Urinary bladder (tissue), 4 donors: ENCODE results near the gene NME3. TPM values are rescaled to one million over a fixed set of nuclear protein-coding genes. Genes with fewer than 3 reads are reported as not detected.

Experiments
- DNase-seq: peaks from one replicate; pipeline ENCODE4 v3.0.0-alpha.2; 2015; ENCODE audit errors: extremely low spot score
- H3K27ac ChIP-seq: one replicate; pipeline ENCODE4 v1.5.1; 2013; ENCODE audit warnings: low read depth, mild to moderate bottlenecking, moderate library complexity
- H3K36me3 ChIP-seq: one replicate; pipeline ENCODE4 v1.6.1; 2013; ENCODE audit warnings: mild to moderate bottlenecking, moderate library complexity; ENCODE audit not compliant: insufficient read depth
- H3K4me1 ChIP-seq: one replicate; pipeline ENCODE4 v1.6.1; 2013; ENCODE audit warnings: mild to moderate bottlenecking, moderate library complexity; ENCODE audit not compliant: insufficient read depth
- H3K4me3 ChIP-seq: one replicate; pipeline ENCODE4 v1.5.1; 2013; ENCODE audit warnings: low read depth, low read length
- WGBS: extraction: QIAGEN DNeasy Blood & Tissue Kit; methylation state at CpG from one replicate; pipeline ENCODE4 v1.1.7; 2013; 5-methylcytosine and 5-hydroxymethylcytosine counted together
- polyA plus RNA-seq: library from polyadenylated mRNA; stranded (reverse); fragments of 200-250 nt; gene quantifications from one replicate; pipeline ENCODE4 v1.2.3, GENCODE V29; 2013
- total RNA-seq: library from RNA; depleted of rRNA; stranded (reverse); fragments of >200 nt; gene quantifications from one replicate; pipeline ENCODE4 v1.2.3, GENCODE V29; 2014
- donor health status: healthy with polysubstance abuse.
- donor health status: healthy.

The NME3 gene
- total and polyA plus RNA-seq, 2 donors = 19.1 to 121 TPM

GRCh38 chr16:1790261-1790610, 18.9 kb upstream of the NME3 start:
- WGBS = 94% methylated on average over 15 of the region's 15 CpGs
- no peak overlapping the region for H3K4me3 ChIP-seq
- H3K27ac ChIP-seq = no peak overlapping the region
- H3K4me1 ChIP-seq = no peaks in the 10 kb centered on the region
- H3K36me3 ChIP-seq = peaks cover 2% of the 10 kb centered on the region
- DNase-seq = no peak

- no peak for DNase-seq
- no peaks in the 10 kb centered on the region for H3K4me1 ChIP-seq
- no peak overlapping the region for H3K27ac ChIP-seq
- H3K36me3 ChIP-seq = peaks cover 2% of the 10 kb centered on the region
- H3K4me3 ChIP-seq = no peak overlapping the region
- 88% methylated on average over 25 of the region's 25 CpGs for WGBS
These were observed 18.3 kb upstream of the NME3 start for GRCh38 chr16:1789643-1790045.

GRCh38 chr16:1788708-1789100, 17.4 kb upstream of the NME3 start:
- no peak overlapping the region for H3K27ac ChIP-seq
- H3K36me3 ChIP-seq = peaks cover 2% of the 10 kb centered on the region
- H3K4me3 ChIP-seq = no peak overlapping the region
- 63% methylated on average over 19 of the region's 19 CpGs for WGBS
- DNase-seq = no peak
- no peaks in the 10 kb centered on the region for H3K4me1 ChIP-seq

GRCh38 chr16:1788095-1788707, 16.9 kb upstream of the NME3 start:
- WGBS = 92% methylated on average over 38 of the region's 38 CpGs
- H3K27ac ChIP-seq = no peak overlapping the region
- H3K4me3 ChIP-seq = no peak overlapping the region
- H3K4me1 ChIP-seq = no peaks in the 10 kb centered on the region
- DNase-seq = no peak
- peaks cover 2% of the 10 kb centered on the region for H3K36me3 ChIP-seq

- WGBS = 90% methylated on average over 44 of the region's 44 CpGs
- DNase-seq = no peak
- no peaks in the 10 kb centered on the region for H3K4me1 ChIP-seq
- peaks cover 2% of the 10 kb centered on the region for H3K36me3 ChIP-seq
- H3K4me3 ChIP-seq = no peak overlapping the region
- H3K27ac ChIP-seq = no peak overlapping the region
These were observed 16.2 kb upstream of the NME3 start for GRCh38 chr16:1787322-1788094.

GRCh38 chr16:1787056-1787321, 15.6 kb upstream of the NME3 start:
- Histone ChIP-seq H3K4me3 (no peak overlapping the region), H3K4me1 (no peaks in the 10 kb centered on the region), H3K36me3 (peaks cover 2% of the 10 kb centered on the region), H3K27ac (no peak overlapping the region)
- no peak for DNase-seq
- WGBS = 89% methylated on average over 6 of the region's 6 CpGs

- 87% methylated on average over 51 of the region's 51 CpGs for WGBS
- Histone ChIP-seq H3K4me3 (no peak overlapping the region), H3K36me3 (peaks cover 2% of the 10 kb centered on the region), H3K27ac (no peak overlapping the region), H3K4me1 (no peaks in the 10 kb centered on the region)
- no peak for DNase-seq
These were observed 15.1 kb upstream of the NME3 start for GRCh38 chr16:1786242-1787055.

- 85% methylated on average over 14 of the region's 14 CpGs for WGBS
- Histone ChIP-seq H3K27ac (no peak overlapping the region), H3K4me1 (no peaks in the 10 kb centered on the region), H3K4me3 (no peak overlapping the region), H3K36me3 (peaks cover 2% of the 10 kb centered on the region)
- no peak for DNase-seq
These were observed 14.5 kb upstream of the NME3 start for GRCh38 chr16:1785846-1786170.

GRCh38 chr16:1784977-1785845, 13.9 kb upstream of the NME3 start:
- no peak overlapping the region for H3K27ac ChIP-seq
- DNase-seq = no peak
- no peak overlapping the region for H3K4me3 ChIP-seq
- no peaks in the 10 kb centered on the region for H3K36me3 ChIP-seq
- 88% methylated on average over 26 of the region's 26 CpGs for WGBS
- no peaks in the 10 kb centered on the region for H3K4me1 ChIP-seq

- Histone ChIP-seq H3K36me3 (peaks cover 2% of the 10 kb centered on the region), H3K4me1 (no peaks in the 10 kb centered on the region), H3K27ac (peak within 1 kb of the TSS; percentile 64), H3K4me3 (peak within 1 kb of the TSS; percentile 91)
- DNase-seq = peak; percentile 100
- under 1% methylated on average over 102 of the region's 102 CpGs for WGBS
These were observed 11.3 kb upstream of the NME3 start, which contains the start of the genes NUBP2 and SPSB3 for GRCh38 chr16:1782408-1783264. NUBP2 (plus strand) TSS chr16:1782960; CDS start chr16:1783021, 61 bp downstream. SPSB3 (minus strand) TSS chr16:1782571; CDS start chr16:1781483, 1,088 bp downstream.

- no peaks in the 10 kb centered on the region for H3K4me1 ChIP-seq
- under 1% methylated on average over 70 of the region's 70 CpGs for WGBS
- H3K36me3 ChIP-seq = peaks cover 5% of the 10 kb centered on the region
- no peak for DNase-seq
- H3K27ac ChIP-seq = peak overlapping the region; percentile 64
- peak overlapping the region; percentile 91 for H3K4me3 ChIP-seq
These were observed 10.5 kb upstream of the NME3 start for GRCh38 chr16:1781758-1782407.

GRCh38 chr16:1781254-1781653, 9.9 kb upstream of the NME3 start:
- Histone ChIP-seq H3K36me3 (peaks cover 5% of the 10 kb centered on the region), H3K4me1 (no peaks in the 10 kb centered on the region)
- WGBS = 67% methylated on average over 20 of the region's 20 CpGs

More at GRCh38 chr16:1781254-1781653, 9.9 kb upstream of the NME3 start:
- H3K4me3 ChIP-seq = peak overlapping the region; percentile 91
- no peak for DNase-seq
- no peak overlapping the region for H3K27ac ChIP-seq
